GM12891 (cell line): Measurements from ENCODE around the gene AMZ2.

Experiments used
- DNase-seq: peaks from one replicate; pipeline ENCODE4 v3.0.0; 2011; ENCODE audit warnings: low spot score; ENCODE audit not compliant: insufficient read length
- FAIRE-seq: peaks from 2 replicates; lab custom pipeline; 2011; peaks lifted over from hg19 to GRCh38; lab: Jason Lieb, UNC
- PAX5 ChIP-seq: IDR thresholded peaks from 2 replicates; pipeline ENCODE4 v1.6.1; 2011; ENCODE audit warnings: low read length, moderate library complexity, mild to moderate bottlenecking; ENCODE audit not compliant: insufficient read depth, severe bottlenecking
- POLR2A ChIP-seq: IDR thresholded peaks from 2 replicates; pipeline ENCODE4 v1.6.1; 2011; ENCODE audit warnings: low read depth, low read length, control low read depth
- POLR2AphosphoS5 ChIP-seq: IDR thresholded peaks from 2 replicates; pipeline ENCODE4 v1.6.1; 2011; ENCODE audit warnings: low read depth, low read length, control low read depth
- POU2F2 ChIP-seq: IDR thresholded peaks from 2 replicates; pipeline ENCODE4 v1.6.1; 2011; ENCODE audit warnings: low read depth, mild to moderate bottlenecking, control low read depth, low read length, moderate library complexity
- SPI1 ChIP-seq: IDR thresholded peaks from 2 replicates; pipeline ENCODE4 v1.6.1; 2011; ENCODE audit warnings: low read depth, low read length, control low read depth
- TAF1 ChIP-seq: IDR thresholded peaks from 2 replicates; pipeline ENCODE4 v1.6.1; 2011; ENCODE audit warnings: low read depth, low read length, control low read depth

Gene AMZ2

GRCh38 chr17:68292689-68293040, 44.8 kb downstream of the AMZ2 start:
- no peak for TF ChIP-seq SPI1
- TF ChIP-seq PAX5, result no peak
- no peak for TF ChIP-seq POLR2A
- no peak for TF ChIP-seq POU2F2
- TF ChIP-seq POLR2AphosphoS5, result no peak
- TF ChIP-seq TAF1, result no peak
- FAIRE-seq (no peak), DNase-seq (no peak)

- TF ChIP-seq PAX5 (no peak), TAF1 (no peak), POLR2AphosphoS5 (no peak), POLR2A (no peak), SPI1 (no peak), POU2F2 (no peak)
- FAIRE-seq, result no peak
Measured at GRCh38 chr17:68293490-68294195, 45.8 kb downstream of the AMZ2 start.

GRCh38 chr17:68294196-68294555, 46.3 kb downstream of the AMZ2 start:
- FAIRE-seq (no peak), DNase-seq (no peak)
- TF ChIP-seq POLR2AphosphoS5 (no peak), POU2F2 (no peak), POLR2A (no peak)

More at GRCh38 chr17:68293490-68294195, 45.8 kb downstream of the AMZ2 start:
- no peak for DNase-seq

GRCh38 chr17:68294617-68295016, 46.8 kb downstream of the AMZ2 start:
- DNase-seq (no peak), FAIRE-seq (no peak)
- TF ChIP-seq TAF1 (no peak), POLR2AphosphoS5 (no peak), SPI1 (no peak), POLR2A (no peak), POU2F2 (no peak), PAX5 (no peak)

GRCh38 chr17:68295086-68295485, 47.2 kb downstream of the AMZ2 start:
- no peak for FAIRE-seq

GRCh38 chr17:68296217-68297191, 48.7 kb downstream of the AMZ2 start:
- FAIRE-seq (peak; percentile 58), DNase-seq (no peak)
- no peak for TF ChIP-seq TAF1
- no peak for TF ChIP-seq PAX5

More at GRCh38 chr17:68295086-68295485, 47.2 kb downstream of the AMZ2 start:
- no peak for DNase-seq
- TF ChIP-seq POLR2AphosphoS5 (no peak), POU2F2 (no peak), POLR2A (no peak), TAF1 (no peak), SPI1 (no peak), PAX5 (no peak)

- no peak for TF ChIP-seq PAX5
- no peak for FAIRE-seq
- no peak for DNase-seq
Measured at GRCh38 chr17:68297195-68297594, 49.4 kb downstream of the AMZ2 start.

- DNase-seq (no peak), FAIRE-seq (no peak)
- TF ChIP-seq TAF1 (no peak), POU2F2 (no peak), PAX5 (no peak), SPI1 (no peak), POLR2A (no peak), POLR2AphosphoS5 (no peak)
Measured at GRCh38 chr17:68298601-68299000, 50.8 kb downstream of the AMZ2 start.

- DNase-seq (no peak), FAIRE-seq (no peak)
- no peak for TF ChIP-seq POLR2AphosphoS5
- no peak for TF ChIP-seq SPI1
- TF ChIP-seq POLR2A, result no peak
- no peak for TF ChIP-seq TAF1
- no peak for TF ChIP-seq PAX5
- no peak for TF ChIP-seq POU2F2
Measured at GRCh38 chr17:68299817-68300216, 52.0 kb downstream of the AMZ2 start.

- DNase-seq, result no peak
- TF ChIP-seq PAX5 (no peak), POU2F2 (no peak), TAF1 (no peak), POLR2A (no peak), SPI1 (no peak), POLR2AphosphoS5 (no peak)
- no peak for FAIRE-seq
Measured at GRCh38 chr17:68301438-68301959, 53.7 kb downstream of the AMZ2 start.
